ENCODE data around the gene DUT.

DUT gene

GRCh38 chr15:48371961-48372360, 40.7 kb downstream of the DUT start:
- no peak for DNase-seq

DNA sequence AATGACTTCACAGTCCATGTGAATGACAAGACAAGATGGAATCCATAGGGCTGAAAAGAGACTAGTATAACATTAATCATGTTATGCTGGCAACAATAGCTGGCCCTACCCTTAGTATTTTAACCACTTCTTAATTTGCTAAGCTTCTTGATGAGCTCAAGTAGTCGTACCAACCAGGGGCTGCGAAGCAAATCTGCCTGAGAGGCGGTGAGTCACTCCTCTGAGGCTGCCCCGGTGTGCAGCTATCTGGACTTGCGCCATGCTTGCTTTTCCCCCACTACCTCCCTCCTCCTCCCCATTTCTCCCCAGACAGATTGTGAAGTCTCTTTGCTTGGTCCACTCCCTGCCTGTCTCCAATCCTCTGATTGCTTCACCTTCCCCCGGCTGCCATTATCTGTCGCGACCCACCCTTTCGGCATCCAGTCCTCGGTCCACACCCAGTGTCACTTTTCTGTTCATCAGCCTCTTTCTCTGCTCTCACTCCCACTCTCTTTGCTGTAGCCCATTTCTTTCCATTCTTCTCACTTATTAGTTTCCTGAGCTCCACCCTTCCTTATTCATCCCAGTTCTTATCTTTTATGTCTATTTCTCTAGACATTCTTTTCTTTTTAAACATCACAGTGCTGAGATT, 42.7 kb downstream of the DUT start:
- no peak for DNase-seq

DNA sequence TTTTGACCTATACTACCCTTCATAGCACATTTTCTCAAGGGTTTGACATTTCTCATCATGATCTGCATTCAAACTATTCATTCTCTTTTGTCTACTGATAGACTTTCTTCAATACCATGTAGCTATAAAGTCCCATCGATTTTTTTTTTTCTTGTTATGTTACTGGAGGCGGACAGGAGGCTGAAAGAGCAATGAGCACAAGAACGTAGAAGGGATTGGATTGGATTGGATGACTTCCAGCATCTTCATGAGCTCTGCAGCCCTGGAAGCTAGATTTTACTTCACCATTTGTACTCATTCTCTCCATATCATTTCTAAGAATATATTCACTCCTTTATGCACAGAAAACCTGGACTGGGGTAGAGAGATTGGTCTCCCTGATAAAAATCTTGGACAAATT, 43.2 kb downstream of the DUT start:
- no peak for DNase-seq

DNA sequence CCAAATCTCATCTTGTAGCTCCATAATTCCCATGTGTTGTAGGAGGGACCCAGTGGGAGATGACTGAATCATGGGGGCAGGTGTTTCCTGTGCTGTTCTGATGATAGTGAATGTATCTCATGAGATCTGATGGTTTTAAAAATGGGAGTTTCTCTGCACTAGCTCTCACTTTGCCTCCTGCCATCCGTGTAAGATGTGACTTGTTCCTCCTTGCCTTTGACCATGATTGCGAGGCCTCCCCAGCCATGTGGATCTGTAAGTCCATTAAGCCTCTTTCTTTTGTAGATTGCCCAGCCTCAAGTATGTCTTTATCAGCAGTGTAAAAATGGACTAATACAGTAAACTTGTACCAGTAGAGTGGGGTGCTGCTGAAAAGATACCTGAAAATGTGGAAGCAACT, 44.5 kb downstream of the DUT start:
- DNase-seq, result no peak

GRCh38 chr15:48380198-48380597, 49.0 kb downstream of the DUT start:
- DNase-seq, result no peak

DNA sequence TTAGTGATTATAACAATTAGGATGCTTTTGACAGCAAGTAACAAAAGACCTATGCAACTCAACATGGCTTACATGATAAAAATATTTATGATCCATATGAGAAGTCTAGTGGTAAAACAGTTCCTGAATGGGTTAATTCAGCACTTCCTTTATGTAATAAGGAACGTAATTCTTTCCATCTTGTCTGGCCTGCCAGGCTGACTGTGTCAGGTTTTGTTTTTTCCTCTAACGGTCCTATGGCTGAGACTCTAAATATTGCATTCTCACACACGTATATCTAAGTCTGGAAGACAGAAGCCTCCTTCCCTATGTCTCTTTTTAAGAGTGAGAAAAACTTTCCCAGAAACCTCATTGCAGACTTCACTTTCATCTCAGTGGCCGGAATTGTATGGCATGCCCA, 50.6 kb downstream of the DUT start:
- no peak for DNase-seq

- DNase-seq, result no peak
Measured at GRCh38 chr15:48383031-48383430, 51.8 kb downstream of the DUT start.

DNA sequence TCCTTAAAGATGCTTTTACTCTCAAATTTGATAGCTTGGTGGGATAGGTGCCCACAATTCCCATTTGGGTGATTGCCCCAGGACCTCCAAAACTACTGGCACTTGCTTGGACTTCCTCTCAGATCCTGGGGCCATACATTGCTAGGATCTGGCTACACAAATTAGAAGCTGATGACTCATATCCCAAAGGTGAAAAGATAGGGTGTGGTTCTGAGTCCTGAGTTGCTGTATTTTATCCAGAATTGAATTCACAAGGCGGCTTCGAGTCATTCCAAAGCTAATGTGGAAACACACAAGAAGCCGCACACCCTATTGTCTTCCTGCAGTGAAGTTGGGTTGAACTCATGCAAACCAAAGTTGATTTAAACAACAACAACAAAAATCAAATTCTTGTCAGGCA, 53.4 kb downstream of the DUT start:
- no peak for DNase-seq

DNA sequence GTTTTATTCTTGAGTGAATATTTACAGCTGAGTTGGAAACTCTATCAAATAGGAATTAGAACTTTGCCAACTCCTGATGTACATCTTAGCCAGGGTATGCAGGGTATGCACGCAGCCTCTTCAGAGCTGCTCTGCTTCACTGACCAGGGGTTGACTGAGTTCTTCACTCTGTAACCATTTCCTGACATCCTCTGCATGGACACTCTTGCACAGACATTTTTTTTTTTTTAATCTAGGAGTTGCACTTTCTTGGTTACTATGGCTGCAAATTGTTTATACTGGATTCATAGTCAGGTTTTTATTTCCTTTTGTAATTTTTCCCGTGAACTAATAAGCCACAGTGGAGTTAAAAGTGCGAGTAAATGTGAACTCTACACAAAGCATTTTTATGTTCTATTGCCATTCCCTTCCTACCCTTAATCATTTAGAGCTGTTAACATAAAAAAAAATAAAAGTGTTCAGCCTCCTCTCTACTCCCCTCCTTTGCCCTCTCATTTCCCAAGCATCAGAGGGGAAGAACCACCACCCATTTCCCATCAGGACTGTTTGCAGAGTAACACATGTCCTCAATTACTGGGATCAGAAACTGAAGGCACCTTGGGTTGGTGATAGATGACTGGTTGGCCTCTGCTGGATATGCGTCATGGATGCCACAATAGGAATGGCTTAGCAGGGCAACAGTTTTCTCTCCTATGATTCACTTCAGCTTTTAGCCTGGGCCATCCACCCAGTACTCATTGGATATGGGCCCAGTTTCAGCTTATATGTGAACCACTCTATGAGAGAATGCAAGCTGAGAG, 54.0 kb downstream of the DUT start:
- DNase-seq, result no peak

DNA sequence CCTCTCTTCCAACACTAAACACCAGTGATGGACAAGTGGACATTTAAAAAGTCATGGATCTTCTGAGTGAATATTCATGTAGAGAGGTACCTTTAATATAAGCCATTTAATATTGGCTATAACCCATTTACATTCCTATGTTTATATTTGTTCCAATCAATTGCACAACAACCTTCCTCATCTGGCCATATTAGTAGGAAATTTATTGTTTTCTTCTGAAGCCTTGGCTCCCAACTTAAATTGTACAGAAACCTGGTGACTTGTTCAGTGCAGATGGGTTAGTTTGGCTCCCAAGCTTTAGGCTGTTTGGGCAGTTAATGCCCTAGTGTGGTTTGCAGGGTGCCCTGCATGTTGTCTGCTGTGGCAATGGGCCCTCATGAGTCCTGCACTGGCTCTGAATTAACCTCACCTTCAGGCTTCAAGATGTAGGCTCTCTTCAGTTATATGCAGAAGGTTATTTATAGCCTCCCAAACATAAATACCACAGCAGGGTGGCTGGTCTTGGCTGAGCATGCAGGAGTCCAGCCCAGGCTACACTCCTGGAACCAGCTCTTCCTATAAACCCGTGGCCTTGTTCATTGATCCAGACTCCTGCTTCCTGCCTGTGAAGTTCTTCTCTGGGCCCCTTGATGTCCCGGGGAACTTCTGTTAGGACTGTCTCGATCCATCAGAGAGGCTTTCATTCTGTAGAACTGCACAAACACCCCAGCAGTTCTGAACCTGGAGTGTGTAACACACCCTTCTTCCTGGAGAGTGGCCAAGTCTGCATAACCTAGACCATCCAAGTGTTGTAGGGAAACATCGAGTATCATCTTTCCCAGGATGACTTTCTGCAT, 57.0 kb downstream of the DUT start:
- no peak for DNase-seq

- DNase-seq, result no peak
Measured at GRCh38 chr15:48388910-48389309, 57.7 kb downstream of the DUT start.

- no peak for DNase-seq
Measured at GRCh38 chr15:48389691-48390143, 58.5 kb downstream of the DUT start.

DNA sequence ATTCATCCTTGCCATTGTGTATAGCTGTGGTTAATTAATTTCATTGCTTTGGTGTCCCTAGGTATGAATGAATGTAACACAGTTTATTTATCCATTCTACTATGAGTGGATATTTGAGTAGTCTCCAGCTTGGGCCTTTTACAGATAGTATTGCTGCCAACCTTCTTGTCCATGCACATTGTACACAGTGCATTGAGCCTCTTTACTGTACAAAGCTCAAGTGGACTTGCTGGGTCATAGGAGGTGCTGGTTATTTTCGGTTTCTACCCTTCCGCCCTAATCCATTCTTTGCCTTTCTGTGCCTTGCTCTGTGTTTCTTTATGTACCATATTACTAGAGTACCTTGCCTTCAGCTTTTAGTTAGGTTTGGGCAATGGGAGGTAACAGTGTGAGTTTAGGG, 60.7 kb downstream of the DUT start:
- no peak for DNase-seq

DNA sequence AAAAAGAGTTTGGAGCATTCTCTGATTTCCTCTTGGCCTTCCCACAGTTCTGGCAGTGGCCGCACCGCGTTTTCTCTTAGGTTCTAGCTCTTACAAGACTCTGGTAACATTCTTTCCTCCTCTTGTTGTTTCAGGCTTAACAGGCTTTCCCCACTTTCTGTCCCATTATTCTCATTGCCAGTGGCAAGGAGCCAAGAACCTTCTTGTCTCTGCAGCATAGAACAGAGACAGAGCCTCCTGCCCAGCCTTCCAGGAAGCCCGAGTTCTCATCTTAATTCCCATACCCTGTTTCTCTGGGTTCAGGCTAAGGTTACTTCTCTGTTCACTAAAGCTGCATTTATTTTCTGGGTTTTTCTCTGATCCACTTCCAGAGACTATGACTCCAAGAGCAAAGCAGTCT, 61.1 kb downstream of the DUT start:
- DNase-seq, result no peak

Measured in GF-D8 (cell line).